ENCODE measurements around the gene RFC2.

DNA sequence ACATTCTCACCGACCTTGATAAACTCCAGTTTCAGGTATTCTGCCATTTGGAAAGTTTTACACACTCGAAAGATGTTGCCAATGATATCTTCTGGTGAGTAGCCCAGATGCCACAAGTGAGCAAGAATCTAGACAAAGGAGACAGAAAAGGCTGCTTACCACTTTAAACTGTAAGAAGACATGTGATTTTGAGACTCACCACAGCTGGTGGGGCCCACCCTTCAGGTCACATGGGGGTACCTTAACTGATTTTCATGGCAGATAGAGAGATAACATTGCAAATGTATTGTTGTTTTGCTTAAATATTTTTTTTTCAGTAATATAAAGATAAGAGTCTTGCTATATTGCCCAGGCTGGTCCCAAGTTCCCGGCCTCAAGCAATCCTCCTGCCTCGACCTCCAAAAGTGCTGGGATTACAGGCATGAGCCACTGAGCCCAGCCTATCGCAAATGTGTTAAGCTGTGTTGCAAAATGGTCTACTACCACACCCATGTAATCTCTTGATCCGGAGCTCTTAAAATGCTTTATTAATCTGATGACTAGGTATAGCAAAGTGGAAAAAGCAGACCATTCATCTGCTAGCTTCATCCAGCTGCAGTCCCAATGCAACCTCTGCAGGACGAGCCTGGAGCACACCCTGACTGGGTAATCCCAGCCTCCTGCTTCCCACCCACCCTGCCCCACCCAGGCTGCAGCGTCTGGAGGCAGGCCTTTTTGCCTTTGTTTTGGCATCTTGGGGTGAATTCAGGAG lies 18.5 kb downstream of the RFC2 start:
- TF ChIP-seq TCF12 (IDR thresholded peaks at IDR 0.05; ENCODE audit: low read depth) (no peak), RAD21 (IDR thresholded peaks at IDR 0.05; ENCODE audit: low read depth) (no peak), EP300 (IDR thresholded peaks at IDR 0.05; ENCODE audit: borderline replicate concordance) (no peak), FOXM1 (IDR thresholded peaks at IDR 0.05; ENCODE audit: borderline replicate concordance, low read depth) (no peak)
- TF ChIP-seq, protein P1, sequence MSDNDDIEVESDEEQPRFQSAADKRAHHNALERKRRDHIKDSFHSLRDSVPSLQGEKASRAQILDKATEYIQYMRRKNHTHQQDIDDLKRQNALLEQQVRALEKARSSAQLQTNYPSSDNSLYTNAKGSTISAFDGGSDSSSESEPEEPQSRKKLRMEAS (IDR thresholded peaks at IDR 0.05), result no peak
